ENCODE results near the gene VWA2.
A peak's percentile ranks its signal among the peaks of the same experiment; 100 is the strongest.

The VWA2 gene

DNA sequence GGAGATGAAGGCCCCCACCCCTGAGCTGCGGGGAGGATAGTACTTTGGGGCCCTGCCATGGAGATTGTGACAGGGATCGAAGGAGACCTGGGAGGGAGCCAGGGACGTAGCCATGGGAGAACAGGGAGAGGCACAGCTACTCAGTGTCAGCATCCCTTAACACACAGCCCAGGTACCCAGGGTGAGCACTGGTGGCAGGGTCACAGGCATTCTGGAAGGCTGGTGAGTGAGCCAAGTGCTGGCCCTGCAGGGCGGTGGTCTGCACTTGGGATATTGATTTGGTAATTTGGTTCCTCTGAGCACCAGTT, 39.8 kb downstream of the VWA2 start:
- ATAC-seq = no peak
- TF ChIP-seq CREB5 (CRISPR knock-in tag; IDR thresholded peaks at IDR 0.05; ENCODE audit: low read depth) = no peak
- TF ChIP-seq OSR1 (CRISPR knock-in tag; IDR thresholded peaks at IDR 0.05) = no peak
- no peak for TF ChIP-seq ISL1 (CRISPR knock-in tag; IDR thresholded peaks at IDR 0.05)
- no peak for TF ChIP-seq ZNF70 (CRISPR knock-in tag; IDR thresholded peaks at IDR 0.05)
- TF ChIP-seq ZFP30 (CRISPR knock-in tag; IDR thresholded peaks at IDR 0.05) = no peak
- no peak for TF ChIP-seq RARB (CRISPR knock-in tag; IDR thresholded peaks at IDR 0.05)
- no peak for TF ChIP-seq PPARA (CRISPR knock-in tag; IDR thresholded peaks at IDR 0.05; ENCODE audit: borderline replicate concordance)
- TF ChIP-seq ZFP3 (CRISPR knock-in tag; IDR thresholded peaks at IDR 0.05) = no peak
- TF ChIP-seq TCF4 (CRISPR knock-in tag; IDR thresholded peaks at IDR 0.05; ENCODE audit: borderline replicate concordance) = no peak
- TF ChIP-seq ESRRG (CRISPR knock-in tag; IDR thresholded peaks at IDR 0.05) = no peak
- TF ChIP-seq POU6F1 (CRISPR knock-in tag; IDR thresholded peaks at IDR 0.05; ENCODE audit: borderline replicate concordance, low read depth) = no peak
- TF ChIP-seq ZNF565 (CRISPR knock-in tag; conservative IDR thresholded peaks at IDR 0.05; ENCODE audit: low read depth) = no peak
- TF ChIP-seq CSDC2 (CRISPR knock-in tag; IDR thresholded peaks at IDR 0.05) = no peak
- no peak for TF ChIP-seq BACH2 (CRISPR knock-in tag; IDR thresholded peaks at IDR 0.05; ENCODE audit: borderline replicate concordance)
- no peak for TF ChIP-seq ZC3H10 (CRISPR knock-in tag; IDR thresholded peaks at IDR 0.05)
- no peak for TF ChIP-seq SNAI2 (CRISPR knock-in tag; IDR thresholded peaks at IDR 0.05)
- TF ChIP-seq, protein P1, sequence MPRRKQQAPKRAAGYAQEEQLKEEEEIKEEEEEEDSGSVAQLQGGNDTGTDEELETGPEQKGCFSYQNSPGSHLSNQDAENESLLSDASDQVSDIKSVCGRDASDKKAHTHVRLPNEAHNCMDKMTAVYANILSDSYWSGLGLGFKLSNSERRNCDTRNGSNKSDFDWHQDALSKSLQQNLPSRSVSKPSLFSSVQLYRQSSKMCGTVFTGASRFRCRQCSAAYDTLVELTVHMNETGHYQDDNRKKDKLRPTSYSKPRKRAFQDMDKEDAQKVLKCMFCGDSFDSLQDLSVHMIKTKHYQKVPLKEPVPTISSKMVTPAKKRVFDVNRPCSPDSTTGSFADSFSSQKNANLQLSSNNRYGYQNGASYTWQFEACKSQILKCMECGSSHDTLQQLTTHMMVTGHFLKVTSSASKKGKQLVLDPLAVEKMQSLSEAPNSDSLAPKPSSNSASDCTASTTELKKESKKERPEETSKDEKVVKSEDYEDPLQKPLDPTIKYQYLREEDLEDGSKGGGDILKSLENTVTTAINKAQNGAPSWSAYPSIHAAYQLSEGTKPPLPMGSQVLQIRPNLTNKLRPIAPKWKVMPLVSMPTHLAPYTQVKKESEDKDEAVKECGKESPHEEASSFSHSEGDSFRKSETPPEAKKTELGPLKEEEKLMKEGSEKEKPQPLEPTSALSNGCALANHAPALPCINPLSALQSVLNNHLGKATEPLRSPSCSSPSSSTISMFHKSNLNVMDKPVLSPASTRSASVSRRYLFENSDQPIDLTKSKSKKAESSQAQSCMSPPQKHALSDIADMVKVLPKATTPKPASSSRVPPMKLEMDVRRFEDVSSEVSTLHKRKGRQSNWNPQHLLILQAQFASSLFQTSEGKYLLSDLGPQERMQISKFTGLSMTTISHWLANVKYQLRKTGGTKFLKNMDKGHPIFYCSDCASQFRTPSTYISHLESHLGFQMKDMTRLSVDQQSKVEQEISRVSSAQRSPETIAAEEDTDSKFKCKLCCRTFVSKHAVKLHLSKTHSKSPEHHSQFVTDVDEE (CRISPR knock-in tag; IDR thresholded peaks at IDR 0.05) = no peak
- no peak for TF ChIP-seq CSRNP3 (CRISPR knock-in tag; IDR thresholded peaks at IDR 0.05)
- no peak for TF ChIP-seq ZNF8 (CRISPR knock-in tag; IDR thresholded peaks at IDR 0.05)
- TF ChIP-seq GLIS3 (CRISPR knock-in tag; IDR thresholded peaks at IDR 0.05) = no peak

- TF ChIP-seq CSDC2 (CRISPR knock-in tag; IDR thresholded peaks at IDR 0.05) = no peak
- TF ChIP-seq RARB (CRISPR knock-in tag; IDR thresholded peaks at IDR 0.05) = no peak
- TF ChIP-seq ISL1 (CRISPR knock-in tag; IDR thresholded peaks at IDR 0.05) = no peak
- no peak for TF ChIP-seq ZNF8 (CRISPR knock-in tag; IDR thresholded peaks at IDR 0.05)
- TF ChIP-seq GLIS3 (CRISPR knock-in tag; IDR thresholded peaks at IDR 0.05) = no peak
- TF ChIP-seq CSRNP3 (CRISPR knock-in tag; IDR thresholded peaks at IDR 0.05) = no peak
- peak; percentile 29; the same call in 2 of the 3 replicates for ATAC-seq
These were observed 40.2 kb downstream of the VWA2 start for GRCh38 chr10:114279289-114279688.

- TF ChIP-seq TCF4 (CRISPR knock-in tag; IDR thresholded peaks at IDR 0.05; ENCODE audit: borderline replicate concordance) (no peak), GLIS3 (CRISPR knock-in tag; IDR thresholded peaks at IDR 0.05) (no peak), ESRRG (CRISPR knock-in tag; IDR thresholded peaks at IDR 0.05) (no peak), ARNTL (CRISPR knock-in tag; IDR thresholded peaks at IDR 0.05; ENCODE audit: borderline replicate concordance, low read depth) (no peak), CSDC2 (CRISPR knock-in tag; IDR thresholded peaks at IDR 0.05) (no peak), BACH2 (CRISPR knock-in tag; IDR thresholded peaks at IDR 0.05; ENCODE audit: borderline replicate concordance) (no peak), ISL1 (CRISPR knock-in tag; IDR thresholded peaks at IDR 0.05) (no peak)
These were observed 41.0 kb downstream of the VWA2 start for GRCh38 chr10:114279901-114280644.

More at GRCh38 chr10:114279901-114280644, 41.0 kb downstream of the VWA2 start:
- no peak for ATAC-seq

Data from SK-N-SH treated with all-trans-retinoic acid at 6 μM for 48 hours (cell line).